IMR-90 (cell line): ENCODE measurements around the gene PLPP3. TPM values are rescaled to one million over a fixed set of nuclear protein-coding genes. Genes with fewer than 3 reads are reported as not detected.

ENCODE experiments used
- ATAC-seq: fragments of 200-7000 bp; cut with Tn5 transposase; 2 replicates; pipeline ENCODE4 v1.9.1; 2020; ENCODE audit warnings: low read depth, mild to moderate bottlenecking, moderate library complexity
- BruUV-seq: library from RNA; stranded (reverse); fragments of 400-500 nt; replicated peaks from 2 replicates; lab custom pipeline; 2021; lab: Mats Ljungman, UMichigan
- CTCF ChIA-PET: fragments of 300-600 bp; formaldehyde crosslinking; extraction: SDS; loops from one replicate; lab custom pipeline; 2021; ENCODE audit warnings: antibody characterized with exemption; lab: Yijun Ruan, JAX
- POLR2A ChIA-PET: fragments of 300-600 bp; sonication (Branson Sonifier 250); formaldehyde crosslinking; loops from one replicate; lab custom pipeline; 2022; ENCODE audit warnings: antibody characterized with exemption; ENCODE audit not compliant: unreplicated experiment; lab: Charles Lee
- DNase-seq: peaks from one replicate; pipeline ENCODE4 v3.0.0; 2013
- H2AFZ ChIP-seq: replicated peaks from 2 replicates; pipeline ENCODE3; 2013; ENCODE audit warnings: low read length, mild to moderate bottlenecking; ENCODE audit not compliant: poor library complexity
- H2AK5ac ChIP-seq: 2 replicates; pipeline ENCODE4 v1.6.1; 2013; ENCODE audit warnings: low read depth, low read length, inconsistent platforms
- H2AK9ac ChIP-seq: replicated peaks from 2 replicates; pipeline ENCODE3; 2013; ENCODE audit warnings: mild to moderate bottlenecking, low read depth, low read length, moderate library complexity; ENCODE audit not compliant: poor library complexity
- H2BK120ac ChIP-seq: 2 replicates; pipeline ENCODE4 v1.6.1; 2013; ENCODE audit warnings: low read depth, low read length, inconsistent platforms
- H2BK15ac ChIP-seq: 3 replicates; pipeline ENCODE4 v1.6.1; 2013; ENCODE audit warnings: low read depth, low read length, inconsistent platforms
- H2BK20ac ChIP-seq: 2 replicates; pipeline ENCODE4 v1.6.1; 2013; ENCODE audit warnings: low read depth, mild to moderate bottlenecking, inconsistent platforms, low read length, moderate library complexity
- H2BK5ac ChIP-seq: 2 replicates; pipeline ENCODE4 v1.6.1; 2013; ENCODE audit warnings: mild to moderate bottlenecking, low read depth, low read length, inconsistent platforms; ENCODE audit not compliant: poor library complexity, severe bottlenecking
- H3K14ac ChIP-seq: replicated peaks from 2 replicates; pipeline ENCODE4 v1.6.1; 2013; ENCODE audit warnings: low read depth, low read length, inconsistent platforms
- H3K18ac ChIP-seq: 2 replicates; pipeline ENCODE4 v1.6.1; 2013; ENCODE audit warnings: low read depth, low read length, control low read depth
- H3K23ac ChIP-seq: 2 replicates; pipeline ENCODE4 v1.6.1; 2013; ENCODE audit warnings: low read depth, low read length, inconsistent platforms
- H3K27ac ChIP-seq: 2 replicates; pipeline ENCODE4 v1.5.1; 2013; ENCODE audit warnings: mild to moderate bottlenecking, control low read depth, low read length; ENCODE audit not compliant: insufficient read depth
- H3K27me3 ChIP-seq: 2 replicates; pipeline ENCODE4 v1.6.1; 2013; ENCODE audit warnings: low read length; ENCODE audit not compliant: control insufficient read depth, insufficient read depth
- H3K36me3 ChIP-seq: 2 replicates; pipeline ENCODE4 v1.6.1; 2013; ENCODE audit warnings: low read length, mixed read lengths; ENCODE audit not compliant: control insufficient read depth, insufficient read depth
- H3K4ac ChIP-seq: 2 replicates; pipeline ENCODE4 v1.6.1; 2013; ENCODE audit warnings: low read depth, low read length, inconsistent platforms
- H3K4me1 ChIP-seq: 2 replicates; pipeline ENCODE4 v1.6.1; 2013; ENCODE audit warnings: low read length, mixed read lengths; ENCODE audit not compliant: control insufficient read depth, insufficient read depth
- H3K4me2 ChIP-seq: 2 replicates; pipeline ENCODE4 v1.6.1; 2013; ENCODE audit warnings: low read depth, mild to moderate bottlenecking, control low read depth, low read length, moderate library complexity
- H3K4me3 ChIP-seq: 2 replicates; pipeline ENCODE4 v1.5.1; 2013; ENCODE audit warnings: low read depth, mild to moderate bottlenecking, control low read depth, low read length, moderate library complexity; ENCODE audit not compliant: insufficient read depth
- H3K56ac ChIP-seq: 2 replicates; pipeline ENCODE4 v1.6.1; 2013; ENCODE audit warnings: low read length, inconsistent platforms; ENCODE audit not compliant: insufficient read depth; ENCODE audit errors: extremely low read depth
- H3K79me1 ChIP-seq, 2 experiments: 2 replicates each; pipeline ENCODE4 v1.6.1; 2013; ENCODE audit warnings: low read length in 2 of 2, inconsistent platforms in 1 of 2, low read depth in 1 of 2
- H3K9ac ChIP-seq: 2 replicates; pipeline ENCODE4 v1.6.1; 2013; ENCODE audit warnings: low read depth, low read length, control low read depth
- H3K9me1 ChIP-seq: 2 replicates; pipeline ENCODE4 v1.6.1; 2013; ENCODE audit warnings: low read length, inconsistent platforms; ENCODE audit not compliant: insufficient read depth
- H3K9me3 ChIP-seq: 2 replicates; pipeline ENCODE4 v1.6.1; 2013; ENCODE audit warnings: low read length; ENCODE audit not compliant: control insufficient read depth, insufficient read depth
- H4K20me1 ChIP-seq: 2 replicates; pipeline ENCODE4 v1.6.1; 2013; ENCODE audit warnings: low read length, inconsistent platforms; ENCODE audit not compliant: insufficient read depth
- H4K5ac ChIP-seq: 2 replicates; pipeline ENCODE4 v1.6.1; 2013; ENCODE audit warnings: mild to moderate bottlenecking, low read depth, low read length, control low read depth
- H4K8ac ChIP-seq, 2 experiments: 2 replicates each; pipeline ENCODE4 v1.6.1; 2013; ENCODE audit warnings: low read depth in 2 of 2, low read length in 2 of 2, control low read depth in 1 of 2, inconsistent platforms in 1 of 2
- H4K91ac ChIP-seq: 2 replicates; pipeline ENCODE4 v1.6.1; 2013; ENCODE audit warnings: low read depth, low read length, inconsistent platforms; ENCODE audit not compliant: insufficient read depth
- BHLHE40 ChIP-seq: fragments of 150-350 bp; IDR thresholded peaks from 2 replicates; pipeline ENCODE4 v1.6.1; 2016; ENCODE audit warnings: mild to moderate bottlenecking, low read depth, low read length
- CEBPB ChIP-seq: IDR thresholded peaks from 2 replicates; pipeline ENCODE4 v1.6.1; 2012; ENCODE audit warnings: low read depth, low read length, improper control_type of control experiment
- CHD1 ChIP-seq: IDR thresholded peaks from 2 replicates; pipeline ENCODE4 v1.6.1; 2012; ENCODE audit warnings: low read depth, low read length, improper control_type of control experiment
- ELK1 ChIP-seq: fragments of 150-350 bp; IDR thresholded peaks from 2 replicates; pipeline ENCODE4 v1.6.1; 2016; ENCODE audit warnings: low read depth, mild to moderate bottlenecking, low read length, moderate library complexity, borderline replicate concordance
- FOS ChIP-seq: fragments of 150-350 bp; IDR thresholded peaks from 2 replicates; pipeline ENCODE4 v1.6.1; 2016; ENCODE audit warnings: low read depth, low read length
- MAFK ChIP-seq: IDR thresholded peaks from 2 replicates; pipeline ENCODE4 v1.6.1; 2012; ENCODE audit warnings: low read depth, low read length, improper control_type of control experiment
- MAZ ChIP-seq: IDR thresholded peaks from 2 replicates; pipeline ENCODE4 v1.6.1; 2012; ENCODE audit warnings: low read depth, mild to moderate bottlenecking, low read length, improper control_type of control experiment, moderate library complexity, borderline replicate concordance
- POLR2A ChIP-seq: IDR thresholded peaks from 2 replicates; pipeline ENCODE4 v1.6.1; 2012; ENCODE audit warnings: mild to moderate bottlenecking, low read depth, low read length
- RAD21 ChIP-seq: IDR thresholded peaks from 2 replicates; pipeline ENCODE4 v1.6.1; 2012; ENCODE audit warnings: low read length, improper control_type of control experiment
- RCOR1 ChIP-seq: IDR thresholded peaks from 2 replicates; pipeline ENCODE4 v1.6.1; 2012; ENCODE audit warnings: mild to moderate bottlenecking, low read length, improper control_type of control experiment; ENCODE audit not compliant: insufficient replicate concordance
- RFX5 ChIP-seq: IDR thresholded peaks from 2 replicates; pipeline ENCODE4 v1.8.0; 2012; ENCODE audit warnings: low read depth, mild to moderate bottlenecking, low read length, moderate library complexity
- SMC3 ChIP-seq: fragments of 150-350 bp; IDR thresholded peaks from 2 replicates; pipeline ENCODE4 v1.6.1; 2016; ENCODE audit warnings: low read depth, mild to moderate bottlenecking, antibody characterized with exemption, low read length, moderate library complexity
- WGBS, 2 experiments: methylation state at CpG; one replicate each; pipeline versions ENCODE4 v1.1.5 to v1.1.7; 2013; ENCODE audit warnings: missing lambda C conversion rate in 2 of 2; ENCODE audit not compliant: insufficient read length in 1 of 2; ENCODE audit errors: extremely low coverage in 2 of 2; 5-methylcytosine and 5-hydroxymethylcytosine counted together
- dilution Hi-C: fragments of 300-500 bp; cut with HindIII; formaldehyde crosslinking; loops from one replicate; pipeline ENCODE4 v1.14.3; 2018; ENCODE audit warnings: low sequenced_read_pairs; ENCODE audit not compliant: unreplicated experiment
- in situ Hi-C: fragments of 300-500 bp; cut with MboI; formaldehyde crosslinking; loops from 3 replicates; pipeline ENCODE4 v1.14.3; 2019; ENCODE audit warnings: low sequenced_read_pairs, inconsistent platforms, mixed read lengths
- intact Hi-C: fragments of 100-400 bp; cut with micrococcal nuclease; formaldehyde crosslinking; loops from 2 replicates; pipeline ENCODE4 v1.10.0; 2022
- polyA plus RNA-seq, 3 experiments: library from polyadenylated mRNA; depleted of rRNA; stranded (reverse); fragments of >200 nt; gene quantifications; 2 replicates each; pipeline ENCODE4 v1.2.3, GENCODE V29; 2012; ENCODE audit warnings: low replicate concordance in 1 of 3
- total RNA-seq: library from RNA; depleted of rRNA; stranded (reverse); fragments of >200 nt; gene quantifications from 2 replicates; pipeline ENCODE4 v1.2.3, GENCODE V29; 2012
- TF ChIP-seq, protein P1 (sequence below): fragments of 150-350 bp; IDR thresholded peaks from 2 replicates; pipeline ENCODE4 v1.6.1; 2017; ENCODE audit warnings: mild to moderate bottlenecking, antibody characterized with exemption, low read length, low read depth

The PLPP3 gene
- total and polyA plus RNA-seq, 2 of the 4 experiments (the other 2 are of a cell fraction) = 49.9 to 56.6 TPM

DNA sequence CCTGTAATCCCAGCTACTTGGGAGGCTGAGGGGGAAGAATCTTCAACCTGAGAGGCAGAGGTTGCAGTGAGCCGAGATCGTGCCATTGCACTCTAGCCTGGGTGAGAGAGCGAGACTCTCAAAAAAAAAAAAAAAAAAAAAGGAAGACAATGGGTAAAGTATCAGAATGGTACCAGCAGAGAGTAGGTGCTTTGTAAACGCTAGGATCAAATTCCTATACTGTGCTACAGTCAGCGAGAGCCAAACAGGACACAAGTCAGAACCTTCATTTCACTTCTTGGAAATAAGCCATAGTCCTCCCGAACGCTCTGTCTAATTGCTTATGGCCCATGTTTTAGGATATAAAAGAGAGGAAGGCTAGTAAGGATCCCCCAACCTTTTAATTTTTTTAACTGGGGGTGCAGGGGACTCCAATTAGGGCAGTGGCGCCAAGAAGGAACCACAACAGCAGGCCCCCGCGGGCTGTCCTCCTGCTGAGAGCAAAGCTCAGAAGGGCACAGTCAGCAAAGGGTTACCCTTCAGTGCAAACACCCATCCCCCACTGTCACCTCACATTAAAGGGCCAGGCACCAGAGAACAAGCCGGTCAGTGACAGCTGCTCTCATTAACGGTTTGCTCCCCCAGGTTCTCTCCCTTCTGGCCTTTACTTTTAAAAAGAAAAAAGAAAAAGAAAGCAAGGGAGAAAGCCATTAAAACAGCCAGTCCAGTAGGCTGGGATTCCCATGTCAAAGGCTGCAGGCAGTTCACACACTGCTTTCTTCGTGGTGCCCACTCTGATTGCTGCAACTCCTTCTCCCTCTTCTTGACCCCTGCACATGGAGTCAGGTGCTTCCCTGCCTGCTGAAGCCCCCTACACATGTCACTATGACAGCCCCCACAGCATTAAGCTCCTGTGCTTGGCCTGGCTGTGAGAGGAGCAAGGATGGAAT lies 69.4 kb downstream of the PLPP3 start:
- Histone ChIP-seq H3K18ac (no peak overlapping the region), H4K20me1 (peaks cover 43% of the 10 kb centered on the region), H3K9me1 (peaks cover 36% of the 10 kb centered on the region), H3K56ac (no peak overlapping the region), H2AFZ (no peak overlapping the region), H2BK20ac (no peak overlapping the region), H3K14ac (no peak overlapping the region), H3K36me3 (peaks cover 81% of the 10 kb centered on the region), H2AK9ac (no peak overlapping the region), H3K9me3 (no peaks in the 10 kb centered on the region), H3K4ac (no peak overlapping the region), H3K23ac (no peak overlapping the region), H3K4me1 (peaks cover 14% of the 10 kb centered on the region; the same call in 1 of the 2 replicates), H4K91ac (no peak overlapping the region), H3K4me2 (no peak overlapping the region), H2BK5ac (no peak overlapping the region), H3K79me1 (peaks cover 11 to 71% of the 10 kb centered on the region in 2 experiments; a peak in 3 of 4 replicates), H2BK120ac (no peak overlapping the region), H3K9ac (no peak overlapping the region), H2AK5ac (no peak overlapping the region), H3K27ac (no peak overlapping the region), H3K4me3 (no peak overlapping the region), H3K27me3 (no peaks in the 10 kb centered on the region), H4K8ac (no peak overlapping the region), H2BK15ac (no peak overlapping the region), H4K5ac (no peak overlapping the region)
- BruUV-seq = no TSS peak
- intact Hi-C loops (loop anchor here (5.0 kb wide), 1 partner anchor 67 kb away; the partner anchor contains the start of gene PLPP3), in situ Hi-C loops (no loop called here), dilution Hi-C loops (no loop called here)
- POLR2A ChIA-PET = no interaction called here
- CTCF ChIA-PET = no interaction called here
- TF ChIP-seq CHD1 = no peak
- no peak for TF ChIP-seq SMC3
- no peak for TF ChIP-seq RAD21
- no peak for TF ChIP-seq MAFK
- no peak for TF ChIP-seq RCOR1
- no peak for TF ChIP-seq ELK1
- no peak for TF ChIP-seq RFX5
- no peak for TF ChIP-seq MAZ
- no peak for TF ChIP-seq POLR2A
- TF ChIP-seq FOS = no peak
- TF ChIP-seq CEBPB = no peak
- no peak for TF ChIP-seq BHLHE40
- TF ChIP-seq, protein P1, sequence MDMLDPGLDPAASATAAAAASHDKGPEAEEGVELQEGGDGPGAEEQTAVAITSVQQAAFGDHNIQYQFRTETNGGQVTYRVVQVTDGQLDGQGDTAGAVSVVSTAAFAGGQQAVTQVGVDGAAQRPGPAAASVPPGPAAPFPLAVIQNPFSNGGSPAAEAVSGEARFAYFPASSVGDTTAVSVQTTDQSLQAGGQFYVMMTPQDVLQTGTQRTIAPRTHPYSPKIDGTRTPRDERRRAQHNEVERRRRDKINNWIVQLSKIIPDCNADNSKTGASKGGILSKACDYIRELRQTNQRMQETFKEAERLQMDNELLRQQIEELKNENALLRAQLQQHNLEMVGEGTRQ = no peak
- no peak for DNase-seq
- no peak for ATAC-seq
- 93% methylated on average over 3 of the region's 13 CpGs; no CpG with 5 or more reads in 1 of the 2 experiments for WGBS, 2 experiments
